Frontal cortex (tissue), 4 donors: ENCODE results near the gene ADAM17. TPM values are rescaled to one million over a fixed set of nuclear protein-coding genes. Genes with fewer than 3 reads are reported as not detected.
"Not testable (repeated sequence)": the region's sequence is repeated elsewhere in the genome, so short reads cannot be mapped to it uniquely, and the experiment has no call there.

Experiments used
- DNase-seq, 2 donors: peaks; one replicate each; pipeline ENCODE4 v3.0.0; 2012; ENCODE audit warnings: low spot score in 2 of 2
- FAIRE-seq: peaks from 2 replicates; lab custom pipeline; 2012; peaks lifted over from hg19 to GRCh38; lab: Jason Lieb, UNC
- total RNA-seq: library from RNA; depleted of rRNA; stranded (reverse); fragments of >200 nt; gene quantifications from one replicate; pipeline ENCODE4 v1.2.3, GENCODE V29; 2014
- donor health status: control.
- donor health status: control.
- donor health status: control.

Gene ADAM17
- 33.8 TPM for total RNA-seq

GRCh38 chr2:9555297-9556120 is at the start of gene ADAM17:
Gene ADAM17 (minus strand): TSS chr2:9555830. CDS start chr2:9555605, 225 bp downstream.
- DNase-seq (peak; percentile 90 to 93), FAIRE-seq (no peak)

GRCh38 chr2:9602412-9602811 is 46.8 kb upstream of the ADAM17 start:
- FAIRE-seq (no peak), DNase-seq (no peak)

- no peak for FAIRE-seq
- DNase-seq: no peak
Observed at GRCh38 chr2:9601397-9601796, 45.8 kb upstream of the ADAM17 start.

GRCh38 chr2:9599430-9599829 is 43.8 kb upstream of the ADAM17 start:
- DNase-seq: no peak
- FAIRE-seq: no peak

DNA sequence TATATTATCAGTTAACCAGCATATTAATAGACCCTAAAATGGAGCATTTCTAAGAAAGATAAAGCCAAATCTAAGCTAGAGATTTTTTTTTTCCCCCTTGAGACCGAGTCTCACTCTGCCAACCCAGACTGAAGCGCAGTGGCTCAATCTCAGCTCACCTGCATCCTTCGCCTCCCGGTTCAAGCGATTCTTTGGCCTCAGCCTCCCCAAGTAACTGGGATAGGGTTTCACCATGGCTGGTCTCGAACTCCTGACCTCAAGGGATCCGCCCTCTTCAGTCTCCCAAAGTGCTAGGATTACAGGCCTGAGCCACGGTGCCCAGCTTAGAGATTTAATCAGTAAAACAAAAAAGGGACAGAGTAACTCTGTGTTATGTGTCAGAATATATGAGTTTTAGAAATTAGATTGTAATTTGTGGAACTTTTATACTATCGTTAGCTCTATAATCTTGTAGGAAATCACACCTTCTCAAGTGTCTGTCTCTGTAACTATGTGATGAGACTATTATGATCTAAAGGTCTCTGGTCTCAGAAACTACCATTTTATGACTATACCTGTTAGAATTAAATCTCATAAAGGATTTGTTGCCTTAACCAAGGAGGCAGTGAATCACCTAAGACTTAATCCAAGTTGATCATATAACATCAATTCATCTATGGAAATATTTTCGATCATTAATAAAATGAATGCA is 41.1 kb upstream of the ADAM17 start:
- no peak for DNase-seq
- FAIRE-seq: no peak

DNA sequence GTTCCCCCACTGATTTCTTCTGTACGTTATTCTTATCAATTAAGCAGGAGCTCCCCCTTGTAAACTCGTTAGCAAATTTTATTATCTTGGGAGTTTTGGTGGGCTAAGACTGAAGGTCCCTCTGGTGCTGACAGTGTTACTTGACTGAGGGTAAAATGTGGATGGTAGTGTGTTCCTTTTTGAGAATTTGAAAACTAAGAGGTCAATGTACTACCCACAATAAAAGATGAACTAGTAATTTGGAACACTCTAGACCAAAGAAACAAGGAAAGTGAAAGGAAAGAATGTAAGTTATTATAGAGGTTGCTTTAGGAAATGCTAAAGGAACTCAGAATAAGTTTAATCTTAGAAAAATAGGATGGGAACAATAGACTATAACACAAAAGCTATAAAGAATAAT is 40.1 kb upstream of the ADAM17 start:
- FAIRE-seq: no peak

GRCh38 chr2:9595256-9595655 is 39.6 kb upstream of the ADAM17 start:
- not testable (repeated sequence) for DNase-seq, FAIRE-seq

More for the DNA sequence above, 40.1 kb upstream of the ADAM17 start:
- DNase-seq: no peak

DNA sequence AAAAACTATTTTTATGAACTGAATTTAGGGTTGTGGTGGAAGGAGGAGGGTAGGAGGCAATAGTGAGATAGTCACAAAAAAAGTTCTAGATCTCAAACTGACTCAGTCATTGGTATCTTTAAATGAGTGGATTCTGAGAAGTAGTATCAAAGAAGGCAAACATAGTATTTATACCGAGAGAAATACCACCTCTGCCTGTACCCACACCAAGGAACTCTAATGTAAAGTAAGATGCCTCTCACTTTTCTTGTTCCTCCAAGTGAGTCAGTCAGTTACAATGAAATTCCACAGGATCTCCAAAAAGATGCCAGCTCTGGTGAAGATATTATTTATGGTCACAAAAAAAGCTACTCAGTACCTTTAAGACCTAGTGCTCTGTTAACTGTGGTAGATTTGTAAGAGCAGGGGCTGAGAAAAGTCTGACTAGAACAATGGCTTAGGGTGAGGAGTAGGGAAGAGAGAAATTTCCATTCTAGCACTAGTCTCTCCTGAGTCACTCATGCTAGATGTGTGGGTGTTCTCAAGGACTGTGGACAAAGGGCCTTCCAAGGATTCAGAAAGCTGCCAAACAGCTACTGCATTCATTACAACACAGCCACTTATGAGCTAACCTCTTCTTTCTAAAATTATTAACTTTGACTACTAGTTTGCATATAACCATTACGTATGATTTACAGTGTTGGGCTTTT is 38.9 kb upstream of the ADAM17 start:
- peak in 1 of 2 donors; percentile 51 for DNase-seq
- no peak for FAIRE-seq

GRCh38 chr2:9593925-9594324 is 38.3 kb upstream of the ADAM17 start:
- FAIRE-seq (no peak), DNase-seq (no peak)

- FAIRE-seq (no peak), DNase-seq (no peak)
Observed at GRCh38 chr2:9592699-9593098, 37.1 kb upstream of the ADAM17 start.

DNA sequence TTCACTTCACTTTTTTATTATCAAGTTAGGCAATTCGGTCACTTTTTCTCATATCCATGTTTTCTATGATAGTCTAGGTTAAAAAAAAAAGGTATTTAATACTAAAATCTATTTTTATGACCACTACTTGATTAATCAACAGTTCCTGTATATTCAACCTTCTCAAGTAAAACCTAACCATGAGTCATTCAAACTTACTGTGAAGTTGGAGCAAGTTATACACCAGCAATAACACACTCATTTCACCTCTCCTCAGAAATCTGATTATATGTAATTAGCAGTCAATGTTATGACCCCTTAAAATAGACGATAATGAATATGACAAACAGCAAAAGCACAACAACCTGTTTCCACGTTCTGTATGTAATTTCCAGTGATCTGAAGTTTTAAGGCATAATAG is 35.0 kb upstream of the ADAM17 start:
- DNase-seq: no peak
- FAIRE-seq: no peak

DNA sequence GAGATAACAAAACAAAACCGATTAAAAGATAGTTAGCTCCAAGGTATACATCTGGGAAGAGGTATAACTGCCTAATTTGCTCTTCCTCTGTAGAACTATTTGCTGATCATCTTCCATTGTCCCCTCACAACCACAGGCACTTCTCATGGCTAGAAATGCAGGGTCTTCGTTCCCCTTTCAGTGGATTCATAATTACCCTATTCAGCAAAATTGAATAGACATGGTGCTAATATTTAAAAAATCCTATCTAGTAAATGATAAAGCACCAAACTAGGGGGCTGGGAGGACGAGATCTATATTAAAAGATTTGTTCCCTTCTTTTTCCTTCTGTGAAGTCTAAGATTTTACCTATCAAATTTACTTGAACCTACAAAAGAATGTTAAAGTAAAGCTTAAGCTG is 30.8 kb upstream of the ADAM17 start:
- no peak for FAIRE-seq
- no peak for DNase-seq

GRCh38 chr2:9585486-9585885 is 29.9 kb upstream of the ADAM17 start:
- no peak for FAIRE-seq
- no peak for DNase-seq

- DNase-seq, FAIRE-seq: not testable (repeated sequence)
Observed at GRCh38 chr2:9584902-9585301, 29.3 kb upstream of the ADAM17 start.

DNA sequence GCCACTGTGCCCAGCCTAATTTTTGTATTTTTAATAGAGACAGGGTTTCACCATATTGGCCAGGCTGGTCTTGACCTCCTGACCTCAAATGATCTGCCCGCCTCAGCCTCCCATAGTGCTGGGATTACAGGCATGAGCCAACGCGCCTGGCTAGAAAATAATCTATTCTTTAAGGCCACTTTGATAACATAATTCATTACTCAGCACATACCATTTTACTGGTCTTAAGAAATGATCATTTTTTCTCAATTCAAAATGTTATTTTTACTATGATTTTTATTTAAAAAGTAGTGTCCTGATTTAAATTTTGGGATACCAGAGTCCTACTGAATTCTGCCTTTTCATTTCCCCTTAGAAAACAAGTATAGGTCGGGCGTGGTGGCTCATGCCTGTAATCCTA is 27.0 kb upstream of the ADAM17 start:
- FAIRE-seq (no peak), DNase-seq (no peak)

DNA sequence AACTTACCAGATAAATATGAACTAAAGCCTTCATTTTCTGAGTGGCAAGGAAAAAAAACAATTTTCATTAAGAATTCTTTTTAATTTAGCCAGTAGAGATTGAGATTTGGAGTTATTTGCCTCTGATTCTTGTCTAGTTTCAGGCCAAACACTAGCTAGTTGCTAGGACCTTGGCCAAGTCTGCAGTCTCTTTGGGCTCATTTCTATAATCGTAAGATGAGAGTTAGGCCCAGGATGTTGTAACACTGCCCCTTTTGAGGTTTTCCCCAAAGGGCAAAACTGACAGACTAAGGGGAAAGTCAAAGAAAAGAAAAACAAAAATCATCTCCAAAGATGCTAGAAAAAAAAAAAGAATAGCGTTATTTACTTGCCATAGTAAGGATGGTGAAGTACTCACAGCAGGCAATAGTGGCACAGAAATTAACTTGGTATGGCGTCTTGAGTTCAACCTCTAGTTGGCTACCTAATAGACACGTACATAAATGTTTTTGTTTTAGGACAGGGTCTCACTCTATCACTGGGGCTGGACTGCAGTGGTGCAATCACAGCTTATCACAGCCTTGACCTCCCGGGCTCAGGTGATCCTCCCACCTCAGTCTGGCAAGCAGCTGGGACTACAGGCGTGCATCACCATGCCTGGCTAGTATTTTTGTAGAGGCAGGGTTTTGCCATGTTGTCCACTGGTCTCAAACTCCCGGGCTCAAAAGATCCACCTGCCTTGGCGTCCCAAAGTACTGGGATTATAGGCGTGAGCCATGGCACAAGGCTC is 23.0 kb upstream of the ADAM17 start:
- no peak for FAIRE-seq
- DNase-seq: no peak

DNA sequence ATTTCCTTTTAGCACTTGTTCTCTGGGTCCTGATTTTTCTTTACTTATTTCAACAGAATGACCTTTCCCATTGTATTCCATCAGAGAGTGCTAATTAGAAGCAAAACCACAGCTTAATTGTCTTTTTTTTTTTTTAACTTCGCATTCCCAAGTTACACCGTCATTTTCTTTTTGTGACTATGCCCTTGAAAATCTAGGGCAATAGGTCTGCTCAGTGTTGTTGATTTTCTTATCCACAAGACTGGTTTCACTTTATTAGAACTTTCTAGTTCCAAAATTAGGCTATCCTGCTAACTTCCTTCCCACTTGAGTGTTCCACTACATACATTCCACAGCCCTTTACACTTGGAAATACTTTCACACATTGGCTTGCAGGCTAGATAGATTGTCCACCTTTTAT is 18.7 kb upstream of the ADAM17 start:
- FAIRE-seq (no peak), DNase-seq (no peak)

- FAIRE-seq (no peak), DNase-seq (no peak)
Observed at GRCh38 chr2:9573840-9574239, 18.2 kb upstream of the ADAM17 start.

DNA sequence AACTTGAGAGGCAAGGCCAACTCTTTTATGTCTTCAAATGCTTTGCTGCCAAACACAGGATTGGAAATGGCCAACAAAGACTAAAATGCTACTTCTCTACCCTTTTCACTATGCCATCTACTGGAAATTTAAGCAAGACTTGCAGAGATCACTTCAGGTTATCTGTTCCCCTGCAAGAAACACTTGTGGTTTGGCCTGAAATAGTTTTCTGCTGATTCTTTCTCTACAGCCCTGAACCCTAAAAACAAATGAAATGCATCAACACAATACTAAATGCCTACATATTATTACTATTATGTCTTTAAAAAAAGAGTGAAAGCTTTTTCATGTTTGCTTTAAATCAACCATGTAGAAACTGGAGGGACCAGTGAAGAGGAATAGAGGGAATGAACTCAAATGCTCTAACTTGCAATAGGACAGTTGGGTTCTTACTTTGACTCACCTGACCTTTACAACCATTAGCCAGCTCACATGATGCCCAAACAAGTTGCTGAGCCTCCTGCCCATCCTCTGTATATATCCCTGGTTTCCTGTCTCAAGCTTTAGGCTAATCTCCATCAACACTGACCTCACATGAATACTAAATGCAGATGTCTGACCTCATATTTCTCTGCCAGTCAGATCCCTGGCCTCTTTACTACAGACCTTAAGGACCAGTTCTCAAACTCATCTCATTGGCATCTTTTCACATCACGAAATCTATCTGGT is 17.5 kb upstream of the ADAM17 start:
- DNase-seq (no peak), FAIRE-seq (no peak)
